Keratinocyte (primary cell): ENCODE data around the gene AKR1D1. TPM values are rescaled to one million over a fixed set of nuclear protein-coding genes. Genes with fewer than 3 reads are reported as not detected.

Experiments used
- DNase-seq: peaks from one replicate; pipeline ENCODE4 v3.0.0-alpha.2; 2011; ENCODE audit warnings: low read depth, missing footprints, low spot score
- FAIRE-seq: peaks from 2 replicates; lab custom pipeline; 2011; peaks lifted over from hg19 to GRCh38; lab: Jason Lieb, UNC
- H2AFZ ChIP-seq: 2 replicates; pipeline ENCODE4 v1.6.0; 2012; ENCODE audit warnings: low read length, control low read depth, inconsistent platforms; ENCODE audit not compliant: control insufficient read depth
- H3K27ac ChIP-seq: 2 replicates; pipeline ENCODE4 v1.5.1; 2011; ENCODE audit warnings: low read length; ENCODE audit not compliant: control insufficient read depth, insufficient read depth
- H3K27me3 ChIP-seq: 3 replicates; pipeline ENCODE4 v1.6.0; 2011; ENCODE audit warnings: low read length; ENCODE audit not compliant: control insufficient read depth, insufficient read depth; ENCODE audit errors: extremely low read depth
- H3K36me3 ChIP-seq, 2 experiments: 2 replicates in 1 of 2; 3 replicates in 1 of 2; pipeline ENCODE4 v1.5.1; 2011; ENCODE audit warnings: low read length in 2 of 2, mild to moderate bottlenecking in 1 of 2; ENCODE audit not compliant: control insufficient read depth in 2 of 2, insufficient read depth in 2 of 2; ENCODE audit errors: extremely low read depth in 1 of 2
- H3K4me1 ChIP-seq: 3 replicates; pipeline ENCODE4 v1.5.1; 2011; ENCODE audit warnings: low read length; ENCODE audit not compliant: control insufficient read depth, insufficient read depth; ENCODE audit errors: extremely low read depth
- H3K4me2 ChIP-seq: 3 replicates; pipeline ENCODE4 v1.6.0; 2011; ENCODE audit warnings: low read depth, low read length; ENCODE audit not compliant: control insufficient read depth, insufficient read depth; ENCODE audit errors: extremely low read depth
- H3K4me3 ChIP-seq, 3 experiments: fragments of 200-600 bp in 1 of 3; sonication (generic) in 1 of 3; 2 replicates in 2 of 3; 3 replicates in 1 of 3; pipeline ENCODE4 v1.5.1; 2011 to 2016; ENCODE audit warnings: low read length in 3 of 3, mild to moderate bottlenecking in 3 of 3, control low read depth in 2 of 3, inconsistent platforms in 1 of 3, low read depth in 1 of 3, mixed read lengths in 1 of 3, mixed run types in 1 of 3, moderate library complexity in 1 of 3; ENCODE audit not compliant: control insufficient read depth in 2 of 3, insufficient read depth in 2 of 3; ENCODE audit errors: extremely low read depth in 1 of 3
- H3K79me2 ChIP-seq: 2 replicates; pipeline ENCODE4 v1.6.0; 2012; ENCODE audit warnings: low read length; ENCODE audit not compliant: control insufficient read depth, insufficient read depth
- H3K9ac ChIP-seq: 3 replicates; pipeline ENCODE4 v1.6.0; 2011; ENCODE audit warnings: low read length; ENCODE audit not compliant: control insufficient read depth, insufficient read depth; ENCODE audit errors: extremely low read depth
- H3K9me1 ChIP-seq: 3 replicates; pipeline ENCODE4 v1.6.0; 2011; ENCODE audit warnings: low read length; ENCODE audit not compliant: control insufficient read depth, insufficient read depth; ENCODE audit errors: extremely low read depth
- H3K9me3 ChIP-seq: 2 replicates; pipeline ENCODE4 v1.5.1; 2012; ENCODE audit warnings: low read depth, low read length; ENCODE audit not compliant: control insufficient read depth
- H4K20me1 ChIP-seq: 3 replicates; pipeline ENCODE4 v1.6.0; 2011; ENCODE audit warnings: low read length; ENCODE audit not compliant: control insufficient read depth, insufficient read depth; ENCODE audit errors: extremely low read depth
- CTCF ChIP-seq, 3 experiments: IDR thresholded peaks in 1 of 3; conservative IDR thresholded peaks in 1 of 3; optimal IDR thresholded peaks in 1 of 3; 2 replicates in 2 of 3; 3 replicates in 1 of 3; pipeline versions ENCODE3 to v1.5.1; 2011; ENCODE audit warnings: low read length in 3 of 3, mild to moderate bottlenecking in 3 of 3, moderate library complexity in 2 of 3, control low read depth in 1 of 3, inconsistent platforms in 1 of 3; ENCODE audit not compliant: insufficient read depth in 2 of 3; ENCODE audit errors: extremely low read depth in 1 of 3
- EZH2 ChIP-seq: IDR thresholded peaks from one replicate; pipeline ENCODE4 v1.6.1; 2012; ENCODE audit warnings: inconsistent platforms, mild to moderate bottlenecking, low read length, moderate library complexity
- dilution Hi-C: fragments of 300-500 bp; cut with MboI; formaldehyde crosslinking; loops from one replicate; pipeline ENCODE4 v1.7.0; 2020; ENCODE audit warnings: low sequenced_read_pairs; ENCODE audit not compliant: extremely low pct_ligation_motif_present
- polyA plus RNA-seq, 5 experiments: library from polyadenylated mRNA; depleted of rRNA in 3 of 5; stranded (reverse) in 3 of 5; stranded (forward) in 1 of 5; unstranded in 1 of 5; fragments of >200 nt; gene quantifications; 1 replicate in 1 of 5; 2 replicates in 3 of 5; 3 replicates in 1 of 5; pipeline versions ENCODE4 v1.2.1 to v1.2.3, GENCODE V29; 2011 to 2012; ENCODE audit warnings: missing spikeins in 2 of 5, low read depth in 1 of 5, low replicate concordance in 1 of 5

Gene AKR1D1
- polyA plus RNA-seq, 1 donor (not counting 4 experiments of a cell fraction or from before 2014, with no cell fraction given) = not detected

- no peaks in the 10 kb centered on the region for H3K36me3 ChIP-seq
- no peak overlapping the region for H3K4me3 ChIP-seq
- H3K4me1 ChIP-seq = peaks cover 5% of the 10 kb centered on the region
- dilution Hi-C loops = no loop called here
- TF ChIP-seq EZH2 (no peak), CTCF (optimal IDR thresholded peaks at IDR 0.05 in 1 of 3, IDR thresholded peaks at IDR 0.05 in 1 of 3, conservative IDR thresholded peaks at IDR 0.05 in 1 of 3; ENCODE audit: extremely low read depth in 1 of 3, insufficient read depth in 2 of 3, low read length in 3 of 3) (no peak)
- DNase-seq (no peak), FAIRE-seq (no peak)
- no peak overlapping the region for H3K4me2 ChIP-seq
- no peaks in the 10 kb centered on the region for H4K20me1 ChIP-seq
- no peak overlapping the region for H3K9ac ChIP-seq
- peak overlapping the region; percentile 36 for H2AFZ ChIP-seq
- no peaks in the 10 kb centered on the region for H3K27me3 ChIP-seq
- no peaks in the 10 kb centered on the region for H3K9me3 ChIP-seq
- no peaks in the 10 kb centered on the region for H3K79me2 ChIP-seq
- H3K27ac ChIP-seq = peak overlapping the region; percentile 36
- no peaks in the 10 kb centered on the region for H3K9me1 ChIP-seq
Observed at GRCh38 chr7:138125119-138125518, 48.9 kb downstream of the AKR1D1 start.

GRCh38 chr7:138125598-138126111 lies 49.4 kb downstream of the AKR1D1 start:
- no peak for FAIRE-seq
- TF ChIP-seq EZH2 (no peak), CTCF (optimal IDR thresholded peaks at IDR 0.05 in 1 of 3, IDR thresholded peaks at IDR 0.05 in 1 of 3, conservative IDR thresholded peaks at IDR 0.05 in 1 of 3; ENCODE audit: extremely low read depth in 1 of 3, insufficient read depth in 2 of 3, low read length in 3 of 3) (no peak)
- Histone ChIP-seq H3K9me1 (no peaks in the 10 kb centered on the region), H2AFZ (no peak overlapping the region), H3K4me1 (peaks cover 5% of the 10 kb centered on the region), H3K9ac (no peak overlapping the region), H3K36me3 (no peaks in the 10 kb centered on the region), H3K9me3 (no peaks in the 10 kb centered on the region), H3K79me2 (no peaks in the 10 kb centered on the region), H3K27me3 (no peaks in the 10 kb centered on the region), H3K4me3 (no peak overlapping the region), H3K27ac (peak overlapping the region; percentile 28), H3K4me2 (no peak overlapping the region), H4K20me1 (no peaks in the 10 kb centered on the region)
- dilution Hi-C loops = no loop called here
- no peak for DNase-seq
